K562 (cell line): ENCODE measurements around the gene ENOSF1. TPM values are rescaled to one million over a fixed set of nuclear protein-coding genes. Genes with fewer than 3 reads are reported as not detected.

Source experiments
- BDP1 ChIP-seq: IDR thresholded peaks from 3 replicates; pipeline ENCODE4 v1.6.1; 2011; ENCODE audit not compliant: insufficient read length, insufficient read depth
- CEBPB ChIP-seq: fragments of 450-650 bp; IDR thresholded peaks from 2 replicates; pipeline ENCODE4 v1.6.1; 2016; ENCODE audit warnings: missing genetic modification characterization, missing compliant biosample characterization
- E2F8 ChIP-seq: fragments of 450-650 bp; IDR thresholded peaks from 2 replicates; pipeline ENCODE4 v1.7.1; 2018; ENCODE audit warnings: mild to moderate bottlenecking, low read depth; ENCODE audit not compliant: partially characterized antibody
- FIP1L1 ChIP-seq: fragments of 200-400 bp; formaldehyde crosslinking; IDR thresholded peaks from 2 replicates; pipeline ENCODE4 v1.6.1; 2018; ENCODE audit warnings: mild to moderate bottlenecking, low read depth, low read length; ENCODE audit not compliant: poor library complexity, severe bottlenecking
- HMBOX1 ChIP-seq: sonication (generic); IDR thresholded peaks from 2 replicates; pipeline ENCODE4 v1.6.1; 2016
- IFI16 ChIP-seq: fragments of 250-450 bp; sonication (Bioruptor Pico); IDR thresholded peaks from 2 replicates; pipeline ENCODE4 v2.1.2; 2022; ENCODE audit warnings: mild to moderate bottlenecking, inconsistent platforms
- PCBP2 ChIP-seq: fragments of 200-400 bp; formaldehyde crosslinking; IDR thresholded peaks from 2 replicates; pipeline ENCODE4 v1.6.1; 2018; ENCODE audit warnings: low read length, low read depth, mild to moderate bottlenecking, moderate library complexity; ENCODE audit not compliant: poor library complexity, severe bottlenecking
- SMARCB1 ChIP-seq: IDR thresholded peaks from 2 replicates; pipeline ENCODE4 v1.6.1; 2011; ENCODE audit warnings: improper control_type of control experiment, low read depth; ENCODE audit not compliant: insufficient read length
- TEAD4 ChIP-seq, 2 experiments: sonication (generic) in 1 of 2; formaldehyde crosslinking in 1 of 2; IDR thresholded peaks; 2 replicates each; pipeline versions ENCODE4 v1.6.1 to v1.8.0; 2012 to 2022; ENCODE audit warnings: borderline replicate concordance in 1 of 2, inconsistent platforms in 1 of 2, low read length in 1 of 2, mild to moderate bottlenecking in 1 of 2, missing genetic modification reagents in 1 of 2
- ZNF318 ChIP-seq, 2 experiments: fragments of 450-650 bp; IDR thresholded peaks; 2 replicates each; pipeline ENCODE4 v1.6.1; 2016; ENCODE audit warnings: mild to moderate bottlenecking in 2 of 2, borderline replicate concordance in 1 of 2, low read depth in 1 of 2, moderate library complexity in 1 of 2
- polyA plus RNA-seq, 8 experiments: library from polyadenylated mRNA; depleted of rRNA in 4 of 8; stranded (reverse) in 5 of 8; unstranded in 3 of 8; fragments of >200 nt; fragmentation: Nextera tagmentation in 2 of 8; fragmentation: Illumina TruSeq in 1 of 8; extraction: Ambion mirVana in 2 of 8; extraction: Trizol in 1 of 8; gene quantifications; 2 replicates each; pipeline versions ENCODE4 v1.2.1 to v1.2.3, GENCODE V29; 2011 to 2014; ENCODE audit warnings: inconsistent platforms in 1 of 8, missing spikeins in 1 of 8
- total RNA-seq, 7 experiments: library from RNA; depleted of rRNA in 6 of 7; stranded (reverse); fragments of >200 nt in 6 of 7; fragmentation: Illumina TruSeq in 2 of 7; extraction: Trizol in 2 of 7; gene quantifications; 2 replicates each; pipeline versions ENCODE4 v1.2.1 to v1.2.3, GENCODE V29; 2011 to 2021; ENCODE audit warnings: low replicate concordance in 1 of 7
- TF ChIP-seq, protein P1 (sequence below), 2 experiments: fragments of 250-450 bp in 1 of 2; fragments of 450-650 bp in 1 of 2; sonication (Bioruptor Pico) in 1 of 2; IDR thresholded peaks; 2 replicates each; pipeline versions ENCODE4 v1.6.1 to v1.8.0; 2016 to 2021; ENCODE audit warnings: mild to moderate bottlenecking in 2 of 2, moderate library complexity in 2 of 2, missing compliant biosample characterization in 1 of 2, missing genetic modification characterization in 1 of 2

Gene ENOSF1
- total and polyA plus RNA-seq, 9 of the 15 experiments (the other 6 are each of a cell fraction or from before 2014, with no cell fraction given), result 15.5 to 66.4 (median 46.5) TPM

GRCh38 chr18:658947-659533 is 53.4 kb downstream of the ENOSF1 start (continued):
- TF ChIP-seq BDP1 (no peak), PCBP2 (no peak), CEBPB (no peak), IFI16 (CRISPR knock-in tag) (no peak), ZNF318 (IDR thresholded peaks at IDR 0.05; ENCODE audit: borderline replicate concordance in 1 of 2, low read depth in 1 of 2) (no peak), SMARCB1 (no peak), FIP1L1 (no peak), HMBOX1 (no peak), E2F8 (no peak), TEAD4 (IDR thresholded peaks at IDR 0.05; ENCODE audit: low read length) (peak; percentile 16; the same call in 1 of the 2 replicates), TEAD4 (CRISPR knock-in tag; IDR thresholded peaks at IDR 0.05; ENCODE audit: borderline replicate concordance) (no peak)
- TF ChIP-seq, protein P1, sequence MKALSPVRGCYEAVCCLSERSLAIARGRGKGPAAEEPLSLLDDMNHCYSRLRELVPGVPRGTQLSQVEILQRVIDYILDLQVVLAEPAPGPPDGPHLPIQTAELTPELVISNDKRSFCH (CRISPR knock-in tag; IDR thresholded peaks at IDR 0.05), result no peak
- TF ChIP-seq, protein P1 (tag; IDR thresholded peaks at IDR 0.05), result no peak
